H7 (cell line): ENCODE data around the gene F8A3. TPM values are rescaled to one million over a fixed set of nuclear protein-coding genes. Genes with fewer than 3 reads are reported as not detected.
"Not testable (repeated sequence)": the region's sequence is repeated elsewhere in the genome, so short reads cannot be mapped to it uniquely, and the experiment has no call there.

Source experiments
- DNase-seq: peaks from one replicate; pipeline ENCODE4 v3.0.0; 2012
- H3K27me3 ChIP-seq: 2 replicates; pipeline ENCODE4 v1.6.0; 2011; ENCODE audit warnings: mild to moderate bottlenecking, low read length; ENCODE audit not compliant: control insufficient read depth, insufficient read depth
- H3K36me3 ChIP-seq: replicated peaks from 2 replicates; pipeline ENCODE4 v1.5.1; 2011; ENCODE audit warnings: low read length; ENCODE audit not compliant: control insufficient read depth, insufficient read depth
- H3K4me3 ChIP-seq: 2 replicates; pipeline ENCODE4 v1.5.1; 2011; ENCODE audit warnings: low read depth, mild to moderate bottlenecking, control low read depth, low read length, moderate library complexity; ENCODE audit not compliant: insufficient read depth
- total RNA-seq: library from RNA; depleted of rRNA; stranded (reverse); fragments of >200 nt; shearing (Covaris generic); gene quantifications from 2 replicates; pipeline ENCODE4 v1.2.3, GENCODE V29; 2014; rRNA removed

F8A3 gene
- total RNA-seq = 0.10 TPM in 1 of 2 replicates, not detected in the other

- not testable (repeated sequence) for H3K4me3 ChIP-seq, H3K27me3 ChIP-seq, H3K36me3 ChIP-seq, DNase-seq
Observed at GRCh38 chrX:155458471-155458870, at the start of gene F8A3. TSS of gene F8A3 (minus strand) at chrX:155458620. CDS start at chrX:155458600, 20 bp downstream.

DNA sequence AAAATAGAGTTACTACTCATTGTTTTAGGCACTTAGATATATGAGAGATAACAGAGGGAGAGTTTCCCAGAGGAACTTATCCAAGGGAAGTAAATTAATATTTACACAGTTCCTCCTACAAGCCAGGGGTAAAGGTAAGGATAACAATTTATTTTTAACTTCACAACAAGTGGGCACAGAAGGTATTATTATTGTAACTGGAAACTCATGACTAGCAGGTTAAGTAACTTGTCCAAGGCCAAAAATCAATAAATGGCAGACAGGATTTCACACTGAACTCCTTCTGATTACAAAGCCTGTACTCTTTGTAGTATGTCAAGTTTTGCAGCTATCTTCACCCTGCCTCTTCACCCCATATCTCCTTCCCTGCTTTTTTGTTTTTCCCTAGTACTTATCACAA is 46.9 kb upstream of the F8A3 start:
- no peak overlapping the region for H3K4me3 ChIP-seq
- no peak for DNase-seq
- no peaks in the 10 kb centered on the region for H3K27me3 ChIP-seq
- no peaks in the 10 kb centered on the region for H3K36me3 ChIP-seq

- not testable (repeated sequence) for H3K4me3 ChIP-seq, H3K36me3 ChIP-seq, H3K27me3 ChIP-seq, DNase-seq
Observed at GRCh38 chrX:155495134-155495533, 36.7 kb upstream of the F8A3 start.

GRCh38 chrX:155491421-155491820 is 33.0 kb upstream of the F8A3 start:
- not testable (repeated sequence) for DNase-seq, H3K27me3 ChIP-seq, H3K4me3 ChIP-seq, H3K36me3 ChIP-seq

GRCh38 chrX:155477136-155477535 is 18.7 kb upstream of the F8A3 start:
- H3K4me3 ChIP-seq, H3K27me3 ChIP-seq, DNase-seq, H3K36me3 ChIP-seq: not testable (repeated sequence)

DNA sequence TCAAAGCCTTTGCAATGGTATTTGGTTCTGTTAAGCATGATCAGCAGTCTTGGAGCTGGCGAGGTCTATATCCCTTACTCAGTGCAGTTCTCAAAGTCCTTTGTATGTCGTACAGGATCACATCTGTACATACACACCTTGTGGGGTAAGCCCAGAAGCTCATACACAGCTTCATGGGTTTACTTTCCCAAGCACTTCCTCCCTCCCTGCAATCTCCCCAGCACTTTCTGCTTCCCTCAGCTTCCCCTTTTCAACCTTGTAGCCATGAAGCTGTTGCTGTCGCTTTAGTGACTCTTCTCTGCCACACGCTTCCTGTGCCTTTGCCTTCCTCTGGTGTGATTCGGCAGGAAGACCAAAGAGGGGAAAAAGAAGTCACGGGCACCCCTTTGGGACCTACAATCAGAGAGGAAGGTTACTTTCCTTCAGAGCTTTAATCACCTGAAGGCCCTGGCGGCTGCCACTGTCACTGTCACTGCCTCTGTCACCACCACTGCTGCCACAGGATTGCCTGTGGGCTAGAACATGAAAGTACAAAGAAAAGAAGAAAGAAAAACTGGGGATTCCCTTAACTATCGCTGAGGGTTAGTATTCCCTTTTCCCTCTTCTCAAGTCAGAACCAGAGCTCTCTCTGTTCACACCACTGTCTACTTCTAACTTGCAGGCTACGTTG is 8.0 kb upstream of the F8A3 start:
- H3K4me3 ChIP-seq, DNase-seq, H3K27me3 ChIP-seq, H3K36me3 ChIP-seq: not testable (repeated sequence)

GRCh38 chrX:155460501-155460900 is 2.1 kb upstream of the F8A3 start:
- DNase-seq, H3K27me3 ChIP-seq, H3K4me3 ChIP-seq, H3K36me3 ChIP-seq: not testable (repeated sequence)

- DNase-seq, H3K27me3 ChIP-seq, H3K36me3 ChIP-seq, H3K4me3 ChIP-seq: not testable (repeated sequence)
Observed at GRCh38 chrX:155457761-155458447, 516 bp downstream of the F8A3 start.

DNA sequence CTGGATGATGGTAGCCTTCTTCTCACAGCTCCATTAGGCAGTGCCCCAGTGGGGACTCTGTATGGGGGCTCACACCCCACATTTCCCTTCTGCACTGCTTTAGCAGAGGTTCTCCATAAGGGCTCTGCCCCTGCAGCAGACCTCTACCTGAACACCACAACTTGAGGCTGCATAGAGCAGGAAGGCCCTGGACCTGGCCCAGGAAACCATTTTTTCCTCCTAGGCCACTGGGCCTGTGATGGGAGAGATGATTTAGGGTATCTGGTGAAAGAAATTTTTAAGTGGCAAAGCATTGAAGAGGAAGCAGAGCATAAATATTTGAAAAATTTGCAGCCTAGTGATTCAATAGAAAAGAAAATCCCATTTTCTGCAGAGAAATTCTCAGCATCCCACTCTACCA is 17.3 kb downstream of the F8A3 start:
- H3K4me3 ChIP-seq = no peak overlapping the region
- no peaks in the 10 kb centered on the region for H3K27me3 ChIP-seq
- no peak for DNase-seq
- no peaks in the 10 kb centered on the region for H3K36me3 ChIP-seq

DNA sequence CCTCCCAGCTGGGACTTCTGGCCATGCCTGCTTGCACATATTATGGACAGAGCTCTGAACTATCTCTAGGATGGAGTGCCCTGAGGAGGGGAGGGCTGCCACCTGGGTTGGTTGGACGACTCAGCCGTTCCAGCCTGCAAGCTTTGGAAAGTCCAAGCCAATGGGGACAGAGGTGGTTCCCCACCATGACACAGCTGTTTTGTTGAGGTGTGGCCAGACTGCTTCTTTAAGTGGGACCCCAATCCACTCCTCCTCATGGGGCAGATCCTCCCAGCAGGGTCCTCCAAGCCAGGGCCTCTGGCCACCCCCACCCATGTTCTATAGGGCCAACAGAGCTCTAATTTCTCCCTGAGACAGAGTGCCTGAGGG is 22.7 kb downstream of the F8A3 start:
- DNase-seq = no peak
- Histone ChIP-seq H3K4me3 (no peak overlapping the region), H3K27me3 (no peaks in the 10 kb centered on the region), H3K36me3 (no peaks in the 10 kb centered on the region)

- DNase-seq = no peak
- no peak overlapping the region for H3K4me3 ChIP-seq
- no peaks in the 10 kb centered on the region for H3K36me3 ChIP-seq
Observed at GRCh38 chrX:155434906-155435743, 23.3 kb downstream of the F8A3 start.

DNA sequence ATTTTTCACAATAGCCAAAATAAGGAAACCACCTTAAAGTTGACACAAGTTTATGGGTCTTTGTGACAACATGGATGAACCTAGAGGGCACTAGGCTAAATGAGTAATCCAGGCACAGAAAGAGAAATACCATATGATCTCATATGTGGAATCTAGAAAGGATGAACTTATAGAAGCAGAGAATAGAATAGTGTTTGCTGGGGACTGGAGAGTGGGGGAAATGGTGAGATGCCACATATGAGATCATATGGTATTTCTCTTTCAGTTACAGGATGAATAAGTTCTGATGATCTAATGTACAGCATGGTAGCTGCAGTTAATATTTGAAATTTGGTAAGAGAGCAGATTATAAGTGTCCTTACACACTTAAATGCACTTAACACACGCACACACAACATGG is 40.7 kb downstream of the F8A3 start:
- Histone ChIP-seq H3K4me3 (no peak overlapping the region), H3K27me3 (no peaks in the 10 kb centered on the region), H3K36me3 (no peaks in the 10 kb centered on the region)
- DNase-seq = no peak

More at GRCh38 chrX:155434906-155435743, 23.3 kb downstream of the F8A3 start:
- no peaks in the 10 kb centered on the region for H3K27me3 ChIP-seq
